ENCODE data around the gene SLC35A5.

Gene SLC35A5

GRCh38 chr3:112632596-112632995 is 70.8 kb downstream of the SLC35A5 start:
- no peak for DNase-seq (ENCODE audit: low read depth)

GRCh38 chr3:112633191-112633590 is 71.3 kb downstream of the SLC35A5 start:
- H3K4me3 ChIP-seq (ENCODE audit: low read depth, low read length), result no peak overlapping the region

More at GRCh38 chr3:112632596-112632995, 70.8 kb downstream of the SLC35A5 start:
- TF ChIP-seq CTCF (IDR thresholded peaks at IDR 0.05; ENCODE audit: low read depth, low read length, missing control alignments), result no peak
- H3K4me3 ChIP-seq (ENCODE audit: low read depth, low read length), result no peak overlapping the region

GRCh38 chr3:112633757-112634156 is 71.9 kb downstream of the SLC35A5 start:
- DNase-seq (ENCODE audit: low read depth), result no peak
- no peak for TF ChIP-seq CTCF (IDR thresholded peaks at IDR 0.05; ENCODE audit: low read depth, low read length, missing control alignments)
- H3K4me3 ChIP-seq (ENCODE audit: low read depth, low read length), result no peak overlapping the region

More at GRCh38 chr3:112633191-112633590, 71.3 kb downstream of the SLC35A5 start:
- TF ChIP-seq CTCF (IDR thresholded peaks at IDR 0.05; ENCODE audit: low read depth, low read length, missing control alignments), result no peak
- DNase-seq (ENCODE audit: low read depth), result no peak

- no peak for DNase-seq (ENCODE audit: low read depth)
- H3K4me3 ChIP-seq (ENCODE audit: low read depth, low read length), result no peak overlapping the region
- TF ChIP-seq CTCF (IDR thresholded peaks at IDR 0.05; ENCODE audit: low read depth, low read length, missing control alignments), result no peak
Measured at GRCh38 chr3:112634786-112635541, 73.1 kb downstream of the SLC35A5 start.

Data from GM12864 (cell line).